GM12878 (cell line): ENCODE data around the gene KCND2.

Experiments
- ASH2L ChIP-seq: fragments of 300-600, 200-600 bp; sonication (generic); IDR thresholded peaks from 2 replicates; pipeline ENCODE4 v1.6.1; 2017; ENCODE audit warnings: low read depth, mild to moderate bottlenecking, borderline replicate concordance
- HDAC2 ChIP-seq: fragments of 200-600 bp; sonication (generic); IDR thresholded peaks from 2 replicates; pipeline ENCODE4 v1.6.1; 2017
- POLR2A ChIP-seq: IDR thresholded peaks from 2 replicates; pipeline ENCODE4 v1.6.1; 2011; ENCODE audit warnings: low read depth, mild to moderate bottlenecking, low read length
- POLR2AphosphoS5 ChIP-seq: IDR thresholded peaks from 2 replicates; pipeline ENCODE4 v1.6.1; 2011; ENCODE audit warnings: mild to moderate bottlenecking, low read length, inconsistent platforms
- TARDBP ChIP-seq: IDR thresholded peaks from 2 replicates; pipeline ENCODE4 v1.6.1; 2016; ENCODE audit warnings: borderline replicate concordance
- TF ChIP-seq, protein P1 (sequence below), 3 experiments: IDR thresholded peaks in 2 of 3; conservative IDR thresholded peaks in 1 of 3; 2 replicates each; pipeline ENCODE4 v1.5.1; 2011; ENCODE audit warnings: low read depth in 3 of 3, low read length in 3 of 3, mild to moderate bottlenecking in 3 of 3, control low read depth in 2 of 3, moderate library complexity in 2 of 3, inconsistent platforms in 1 of 3, mixed read lengths in 1 of 3; ENCODE audit not compliant: control insufficient read depth in 2 of 3, insufficient read depth in 1 of 3; ENCODE audit errors: extremely low read depth in 1 of 3

DNA sequence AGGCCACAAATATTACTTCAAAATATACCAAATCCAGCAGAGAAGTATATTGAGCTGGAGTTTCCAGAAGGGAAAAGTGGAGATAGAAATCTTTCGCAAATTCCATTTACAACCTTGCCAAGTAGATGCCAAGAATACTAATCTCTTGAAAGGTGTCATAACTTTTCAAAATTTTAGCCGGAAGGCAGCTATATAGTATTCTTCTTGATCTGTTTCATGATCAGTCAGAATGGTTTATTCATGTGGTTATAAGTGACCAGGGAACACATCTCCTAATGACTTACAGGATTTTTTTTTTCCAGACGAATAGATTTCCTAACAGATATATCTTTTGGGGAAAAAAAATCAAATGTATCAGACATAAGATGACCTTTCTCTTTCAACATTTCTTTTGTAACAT is 314.3 kb downstream of the KCND2 start:
- TF ChIP-seq, protein P1, sequence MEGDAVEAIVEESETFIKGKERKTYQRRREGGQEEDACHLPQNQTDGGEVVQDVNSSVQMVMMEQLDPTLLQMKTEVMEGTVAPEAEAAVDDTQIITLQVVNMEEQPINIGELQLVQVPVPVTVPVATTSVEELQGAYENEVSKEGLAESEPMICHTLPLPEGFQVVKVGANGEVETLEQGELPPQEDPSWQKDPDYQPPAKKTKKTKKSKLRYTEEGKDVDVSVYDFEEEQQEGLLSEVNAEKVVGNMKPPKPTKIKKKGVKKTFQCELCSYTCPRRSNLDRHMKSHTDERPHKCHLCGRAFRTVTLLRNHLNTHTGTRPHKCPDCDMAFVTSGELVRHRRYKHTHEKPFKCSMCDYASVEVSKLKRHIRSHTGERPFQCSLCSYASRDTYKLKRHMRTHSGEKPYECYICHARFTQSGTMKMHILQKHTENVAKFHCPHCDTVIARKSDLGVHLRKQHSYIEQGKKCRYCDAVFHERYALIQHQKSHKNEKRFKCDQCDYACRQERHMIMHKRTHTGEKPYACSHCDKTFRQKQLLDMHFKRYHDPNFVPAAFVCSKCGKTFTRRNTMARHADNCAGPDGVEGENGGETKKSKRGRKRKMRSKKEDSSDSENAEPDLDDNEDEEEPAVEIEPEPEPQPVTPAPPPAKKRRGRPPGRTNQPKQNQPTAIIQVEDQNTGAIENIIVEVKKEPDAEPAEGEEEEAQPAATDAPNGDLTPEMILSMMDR (IDR thresholded peaks at IDR 0.05 in 2 of 3, conservative IDR thresholded peaks at IDR 0.05 in 1 of 3; ENCODE audit: control insufficient read depth in 2 of 3, extremely low read depth in 1 of 3, insufficient read depth in 1 of 3, low read depth in 3 of 3, low read length in 3 of 3): no peak
- TF ChIP-seq POLR2AphosphoS5: no peak
- no peak for TF ChIP-seq ASH2L
- TF ChIP-seq POLR2A: no peak
- no peak for TF ChIP-seq HDAC2
- TF ChIP-seq TARDBP: no peak
